Heart right ventricle (tissue), 16 donors: ENCODE results near the gene RNF130. TPM values are rescaled to one million over a fixed set of nuclear protein-coding genes. Genes with fewer than 3 reads are reported as not detected.

Source experiments
- ATAC-seq, 8 donors: fragments of 200-7000 bp; cut with Tn5 transposase; one replicate each; pipeline ENCODE4 v1.9.1; 2020; ENCODE audit warnings: mild to moderate bottlenecking in 8 of 8, moderate library complexity in 8 of 8, moderate number of reproducible peaks in 1 of 8
- DNase-seq, 2 donors: peaks; one replicate each; pipeline ENCODE4 v3.0.0-alpha.2; 2020
- H3K27ac ChIP-seq, 10 donors: fragments of 200-600 bp; sonication (generic) in 2 of 10; one replicate each; pipeline versions ENCODE4 v1.5.0 to v1.8.0; 2020 to 2022; ENCODE audit warnings: mild to moderate bottlenecking in 3 of 10
- H3K27me3 ChIP-seq, 7 donors: fragments of 200-600 bp; one replicate each; pipeline ENCODE4 v1.8.0; 2021 to 2022; ENCODE audit warnings: mild to moderate bottlenecking in 2 of 7
- H3K36me3 ChIP-seq, 9 donors: fragments of 200-600 bp; sonication (generic) in 1 of 9; one replicate each; pipeline versions ENCODE4 v1.5.0 to v1.8.0; 2020 to 2022; ENCODE audit warnings: mild to moderate bottlenecking in 2 of 9
- H3K4me1 ChIP-seq, 9 donors: fragments of 200-600 bp; sonication (generic) in 1 of 9; one replicate each; pipeline versions ENCODE4 v1.5.0 to v1.8.0; 2020 to 2022; ENCODE audit warnings: mild to moderate bottlenecking in 4 of 9
- H3K4me3 ChIP-seq, 10 donors: fragments of 200-600 bp; sonication (generic) in 2 of 10; one replicate each; pipeline versions ENCODE4 v1.5.0 to v1.8.0; 2020 to 2022; ENCODE audit warnings: mild to moderate bottlenecking in 7 of 10, moderate library complexity in 2 of 10
- H3K9me3 ChIP-seq, 11 donors: fragments of 200-600 bp in 10 of 11; sonication (generic) in 2 of 11; one replicate each; pipeline versions ENCODE4 v1.5.0 to v1.8.0; 2013 to 2022; ENCODE audit warnings: mild to moderate bottlenecking in 2 of 11, control low read depth in 1 of 11, moderate library complexity in 1 of 11
- CTCF ChIP-seq, 9 donors: fragments of 200-600 bp; sonication (generic) in 2 of 9; IDR thresholded peaks; one replicate each; pipeline versions ENCODE4 v1.5.0 to v1.8.0; 2021 to 2022; ENCODE audit warnings: antibody characterized with exemption in 9 of 9, mild to moderate bottlenecking in 5 of 9, moderate library complexity in 1 of 9
- WGBS, 2 donors: extraction: QIAGEN DNeasy Blood & Tissue Kit; methylation state at CpG; one replicate each; pipeline ENCODE4 v1.1.7; 2013; ENCODE audit warnings: inconsistent platforms in 1 of 2; 5-methylcytosine and 5-hydroxymethylcytosine counted together
- intact Hi-C, 10 donors: fragments of 100-400 bp; cut with DNase I; formaldehyde crosslinking; loops; one replicate each; pipeline versions ENCODE4 v1.11.1 to v1.14.2; 2022
- polyA plus RNA-seq, 2 donors: library from polyadenylated mRNA; stranded (reverse); fragments of 200-250 nt; gene quantifications; one replicate each; pipeline ENCODE4 v1.2.3, GENCODE V29; 2013
- total RNA-seq, 10 donors: library from RNA; stranded (reverse); fragmentation: NEBNext Ultra II Directional in 3 of 10; extraction: Animal tissue kit (Norgen Biotek cat#: 25700) in 3 of 10; gene quantifications; one replicate each; pipeline versions ENCODE4 v1.2.1 to v1.2.4, GENCODE V29; 2021 to 2023
- donor health status: Arrhythmogenic right ventricular cardiomyopathy.
- donor health status: ischemic (EF 13 %, LVEDD 7.1; RV severe dilation, severe dysfunction).
- donor health status: healthy with polysubstance abuse.
- donor health status: DM: no; HTN: yes; CAD: no.
- donor health status: DM: no; HTN: no; CAD: no.
- donor health status: ischemic (EF 25% LVEDD 6.9; RV normal size, moderate dysfunction).
- donor health status: ischemic (EF 25% LVEDD 5.7; RV mildly dilated, moderate dysfunction).
- donor health status: healthy.
- donor health status: DM: yes; HTN: yes; CAD: no.
- donor health status: Ischemic cardiomyopathy.
- donor health status: ischemic (EF 35%, LVEDD 5.7; RV mildly dilated, moderate dysfunction).
- donor health status: nonischemic (EF 11% LVEDD 7.7; RV severe dilation, severe dysfunction).
- donor health status: DM: yes; HTN: yes; CAD: no.
- donor health status: PGD.
- donor health status: ischemic (EF 29% LVEDD 5.4; RV normal size, mild dysfunction).
- donor health status: nonischemic (EF 23%, LVEDD 6.1; RV moderate dilation, normal function).

The RNF130 gene
- total and polyA plus RNA-seq, 12 donors: 21.9 to 55.8 (median 33.2) TPM

- WGBS, 2 donors: 90 to 91% methylated on average over 5 of the region's 5 CpGs
- H3K4me1 ChIP-seq: peaks cover 0 to 11% (median 0%) of the 10 kb centered on the region in 9 donors
- intact Hi-C loops: loop anchor here in 1 of 10 donors (10.0 kb wide), 1 partner anchor 97 kb away; no protein-coding TSS in a partner anchor
These were observed 9.9 kb upstream of the RNF130 start for GRCh38 chr5:180081481-180081880.

GRCh38 chr5:180080486-180081280, 9.1 kb upstream of the RNF130 start:
- Histone ChIP-seq H3K4me1 (peaks cover 0 to 11% (median 0%) of the 10 kb centered on the region in 9 donors), H3K9me3 (no peaks in the 10 kb centered on the region), H3K27me3 (peaks cover 0 to 48% (median 18%) of the 10 kb centered on the region in 7 donors), H3K4me3 (no peak overlapping the region), H3K36me3 (no peaks in the 10 kb centered on the region), H3K27ac (no peak overlapping the region)
- ATAC-seq (no peak), DNase-seq (no peak)
- WGBS, 2 donors: 87 to 88% methylated on average over 24 of the region's 24 CpGs
- no peak for TF ChIP-seq CTCF (IDR thresholded peaks at IDR 0.05)
- intact Hi-C loops: loop anchor here in 1 of 10 donors (10.0 kb wide), 1 partner anchor 96 kb away; no protein-coding TSS in a partner anchor

More at GRCh38 chr5:180081481-180081880, 9.9 kb upstream of the RNF130 start:
- peaks cover 0 to 48% (median 18%) of the 10 kb centered on the region in 7 donors for H3K27me3 ChIP-seq
- TF ChIP-seq CTCF (IDR thresholded peaks at IDR 0.05): no peak
- no peaks in the 10 kb centered on the region for H3K36me3 ChIP-seq
- DNase-seq (no peak), ATAC-seq (no peak)
- H3K27ac ChIP-seq: no peak overlapping the region
- no peaks in the 10 kb centered on the region for H3K9me3 ChIP-seq
- no peak overlapping the region for H3K4me3 ChIP-seq

- 78 to 79% methylated on average over 14 of the region's 14 CpGs for WGBS, 2 donors
These were observed 8.3 kb upstream of the RNF130 start for GRCh38 chr5:180079702-180080466.

More at GRCh38 chr5:180079702-180080466, 8.3 kb upstream of the RNF130 start:
- ATAC-seq (no peak), DNase-seq (no peak)
- Histone ChIP-seq H3K4me3 (no peak overlapping the region), H3K9me3 (no peaks in the 10 kb centered on the region), H3K36me3 (no peaks in the 10 kb centered on the region), H3K4me1 (peaks cover 0 to 3% (median 0%) of the 10 kb centered on the region in 9 donors), H3K27ac (no peak overlapping the region), H3K27me3 (peaks cover 0 to 48% (median 18%) of the 10 kb centered on the region in 7 donors)
- intact Hi-C loops: loop anchor here in 2 of 10 donors (10.0 kb wide), 1 partner anchor 95 kb away; no protein-coding TSS in a partner anchor
- TF ChIP-seq CTCF (IDR thresholded peaks at IDR 0.05): no peak
